ENCODE measurements around the gene ANKIB1.
"Not testable (repeated sequence)": the region's sequence is repeated elsewhere in the genome, so short reads cannot be mapped to it uniquely, and the experiment has no call there.

ANKIB1 gene, protein sequence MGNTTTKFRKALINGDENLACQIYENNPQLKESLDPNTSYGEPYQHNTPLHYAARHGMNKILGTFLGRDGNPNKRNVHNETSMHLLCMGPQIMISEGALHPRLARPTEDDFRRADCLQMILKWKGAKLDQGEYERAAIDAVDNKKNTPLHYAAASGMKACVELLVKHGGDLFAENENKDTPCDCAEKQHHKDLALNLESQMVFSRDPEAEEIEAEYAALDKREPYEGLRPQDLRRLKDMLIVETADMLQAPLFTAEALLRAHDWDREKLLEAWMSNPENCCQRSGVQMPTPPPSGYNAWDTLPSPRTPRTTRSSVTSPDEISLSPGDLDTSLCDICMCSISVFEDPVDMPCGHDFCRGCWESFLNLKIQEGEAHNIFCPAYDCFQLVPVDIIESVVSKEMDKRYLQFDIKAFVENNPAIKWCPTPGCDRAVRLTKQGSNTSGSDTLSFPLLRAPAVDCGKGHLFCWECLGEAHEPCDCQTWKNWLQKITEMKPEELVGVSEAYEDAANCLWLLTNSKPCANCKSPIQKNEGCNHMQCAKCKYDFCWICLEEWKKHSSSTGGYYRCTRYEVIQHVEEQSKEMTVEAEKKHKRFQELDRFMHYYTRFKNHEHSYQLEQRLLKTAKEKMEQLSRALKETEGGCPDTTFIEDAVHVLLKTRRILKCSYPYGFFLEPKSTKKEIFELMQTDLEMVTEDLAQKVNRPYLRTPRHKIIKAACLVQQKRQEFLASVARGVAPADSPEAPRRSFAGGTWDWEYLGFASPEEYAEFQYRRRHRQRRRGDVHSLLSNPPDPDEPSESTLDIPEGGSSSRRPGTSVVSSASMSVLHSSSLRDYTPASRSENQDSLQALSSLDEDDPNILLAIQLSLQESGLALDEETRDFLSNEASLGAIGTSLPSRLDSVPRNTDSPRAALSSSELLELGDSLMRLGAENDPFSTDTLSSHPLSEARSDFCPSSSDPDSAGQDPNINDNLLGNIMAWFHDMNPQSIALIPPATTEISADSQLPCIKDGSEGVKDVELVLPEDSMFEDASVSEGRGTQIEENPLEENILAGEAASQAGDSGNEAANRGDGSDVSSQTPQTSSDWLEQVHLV

DNA sequence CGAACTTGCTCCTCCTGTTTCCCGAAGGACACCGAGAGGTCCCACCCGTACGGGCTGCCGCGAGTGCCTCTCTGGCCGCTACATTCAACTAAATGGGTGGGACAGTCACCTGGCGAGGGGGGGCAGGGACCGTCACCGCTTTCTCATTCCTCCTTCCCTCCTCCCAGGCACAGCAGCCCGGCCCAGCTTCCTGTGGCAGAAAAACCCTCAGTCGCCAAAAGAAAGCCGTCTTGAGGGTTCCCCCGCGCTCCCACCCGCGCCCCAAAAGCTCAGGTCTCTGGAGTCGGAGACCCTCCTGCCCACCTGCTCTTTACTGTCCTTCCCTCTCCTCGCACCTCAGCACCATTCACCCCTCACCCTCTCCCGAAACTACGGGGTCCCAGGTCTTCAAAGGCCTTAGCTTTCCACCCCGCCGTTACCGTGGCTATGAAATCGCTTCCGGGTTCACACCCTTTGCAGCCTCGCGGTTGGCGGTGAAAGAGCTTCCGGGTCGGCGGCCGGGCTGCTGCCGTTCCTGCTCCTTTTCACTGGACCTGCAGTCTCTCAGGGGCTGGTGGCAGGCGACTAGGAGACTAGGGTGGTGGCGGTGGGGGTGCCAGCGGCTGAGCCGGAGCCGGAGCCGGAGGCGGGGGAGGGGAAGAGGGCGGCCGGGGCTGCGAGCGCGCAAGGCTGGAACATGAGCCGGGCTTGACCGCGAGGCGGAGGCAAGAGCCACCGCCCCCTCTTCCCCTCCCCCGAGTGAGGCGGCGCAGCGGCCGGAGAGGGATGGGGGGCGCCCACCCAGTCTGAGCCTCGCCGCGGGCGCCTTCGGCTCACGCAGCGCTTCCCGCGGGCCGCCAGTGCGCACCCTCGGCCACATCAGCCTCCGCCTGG, at the start of gene ANKIB1, which contains the start of gene KRIT1:
ANKIB1 (plus strand) TSS at position 488 of the 873 bp plus-strand sequence. CDS start 49,005 bp downstream, outside the sequence.
KRIT1 (minus strand) TSS at position 428 of the 873 bp plus-strand sequence. CDS start 3,779 bp downstream, outside the sequence.
- DNase-seq (ENCODE audit: low read depth), result peak; percentile 82

DNA sequence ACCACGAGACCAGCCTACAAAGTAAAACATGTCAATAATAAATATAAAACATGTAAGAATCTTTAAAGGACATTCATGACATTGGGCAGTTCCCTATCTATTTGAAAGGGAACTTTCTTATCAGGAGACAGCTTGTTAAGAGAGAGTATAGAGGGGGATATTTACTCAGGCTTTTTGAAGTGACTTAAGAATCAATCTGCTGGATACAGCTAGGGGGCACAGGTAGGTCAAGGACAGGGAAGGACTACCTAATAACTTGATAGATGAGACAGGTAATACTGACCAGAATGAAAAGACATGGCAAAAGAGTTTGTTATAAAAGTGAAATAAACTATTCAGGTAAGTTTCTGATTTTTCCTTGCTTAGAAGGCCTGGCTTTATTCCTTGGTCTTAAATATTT, 45.0 kb upstream of the ANKIB1 start:
- DNase-seq (ENCODE audit: low read depth), result no peak

DNA sequence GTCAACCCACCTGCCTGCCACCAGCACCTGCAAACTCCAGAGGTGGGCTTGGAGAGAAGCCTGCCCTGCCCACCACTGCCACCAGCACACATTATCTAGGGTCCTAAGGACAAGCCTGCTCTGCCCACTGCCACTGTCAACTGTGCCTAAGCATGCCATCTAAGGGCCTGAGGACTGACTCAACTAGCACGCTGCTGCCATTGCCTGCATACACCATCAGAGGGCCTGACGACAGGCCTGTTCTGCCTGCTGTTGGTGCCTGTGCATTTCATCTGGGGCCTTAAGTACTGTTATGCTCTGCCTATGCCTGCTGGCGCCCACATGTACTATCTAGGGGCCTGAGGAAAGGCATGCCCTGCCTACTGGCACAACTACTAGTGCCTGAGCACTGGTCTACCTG, 39.8 kb upstream of the ANKIB1 start:
- DNase-seq (ENCODE audit: low read depth), result no peak

DNA sequence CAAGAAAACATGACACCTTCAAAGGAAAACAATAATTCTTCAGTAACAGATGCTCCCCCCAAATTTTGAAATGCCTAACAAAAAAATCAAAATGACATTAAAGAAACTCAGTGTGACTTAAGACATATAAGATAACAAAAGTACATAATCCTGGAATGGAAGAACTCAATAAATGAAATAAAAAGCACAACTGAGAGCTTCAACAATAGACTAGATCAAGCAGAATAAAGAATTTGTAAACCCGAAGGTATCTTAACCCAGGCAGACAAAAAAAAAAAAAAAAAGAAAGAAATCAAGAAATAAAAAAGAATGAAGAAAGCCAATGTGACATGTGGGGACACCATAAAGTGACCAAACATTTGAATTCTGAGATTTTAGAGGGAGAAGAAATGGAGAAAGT, 39.1 kb upstream of the ANKIB1 start:
- DNase-seq (ENCODE audit: low read depth), result no peak

DNA sequence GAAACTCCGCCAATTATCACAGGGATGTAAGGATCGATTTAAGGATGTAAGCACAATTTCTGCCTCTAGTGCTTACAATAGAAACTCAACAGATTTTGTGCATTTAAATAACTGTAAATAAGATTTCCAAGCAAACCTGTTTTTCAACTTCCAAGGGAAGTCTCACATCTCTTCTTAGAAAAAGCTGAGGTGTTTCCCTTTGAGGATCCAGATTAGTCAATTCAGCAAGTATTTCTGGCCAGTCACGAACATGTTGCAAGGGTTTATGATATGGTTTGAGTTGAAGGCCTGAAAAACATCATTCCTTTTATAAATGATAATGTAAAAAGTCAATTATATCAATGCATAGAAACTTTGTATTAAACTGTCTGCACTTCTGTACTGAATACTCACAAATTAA, 24.0 kb upstream of the ANKIB1 start:
- DNase-seq (ENCODE audit: low read depth), result no peak

DNA sequence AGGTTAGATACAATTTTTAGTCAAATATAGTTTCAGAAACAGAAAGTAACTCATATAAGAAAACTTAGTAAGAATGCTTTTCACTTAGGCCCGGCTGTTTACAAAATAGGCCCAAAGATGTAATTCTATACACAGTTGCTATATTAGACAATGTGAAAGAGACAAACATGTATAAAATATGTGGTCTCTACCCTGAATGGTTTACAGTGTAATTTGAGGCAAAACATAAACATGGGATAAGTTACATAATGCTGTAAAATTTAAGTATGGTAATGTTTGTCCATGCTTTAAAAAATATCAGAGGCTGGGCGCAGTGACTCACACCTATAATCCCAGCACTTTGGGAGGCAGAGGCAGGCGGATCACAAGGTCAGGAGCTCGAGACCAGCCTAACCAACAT, 18.8 kb upstream of the ANKIB1 start:
- DNase-seq (ENCODE audit: low read depth), result no peak

DNA sequence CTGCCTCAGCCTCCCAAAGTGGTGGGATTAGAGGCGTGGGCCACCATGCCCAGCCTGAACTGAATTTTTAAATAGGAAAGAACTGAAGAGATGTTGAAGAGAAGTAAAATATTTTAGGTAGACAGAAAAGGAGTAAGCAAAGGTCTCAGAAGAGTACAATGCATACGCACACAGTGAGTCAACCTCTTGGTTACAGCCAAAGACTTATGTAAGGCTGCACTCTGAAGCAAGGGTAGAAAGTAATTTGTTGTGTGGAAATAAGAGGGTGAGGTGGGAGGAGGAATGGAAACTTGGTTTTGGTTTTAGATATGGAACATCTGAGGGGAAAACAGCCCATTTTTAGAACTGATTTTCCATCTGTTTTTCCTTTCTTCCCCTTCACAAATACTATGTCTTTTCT, 17.7 kb upstream of the ANKIB1 start:
- DNase-seq (ENCODE audit: low read depth), result no peak

DNA sequence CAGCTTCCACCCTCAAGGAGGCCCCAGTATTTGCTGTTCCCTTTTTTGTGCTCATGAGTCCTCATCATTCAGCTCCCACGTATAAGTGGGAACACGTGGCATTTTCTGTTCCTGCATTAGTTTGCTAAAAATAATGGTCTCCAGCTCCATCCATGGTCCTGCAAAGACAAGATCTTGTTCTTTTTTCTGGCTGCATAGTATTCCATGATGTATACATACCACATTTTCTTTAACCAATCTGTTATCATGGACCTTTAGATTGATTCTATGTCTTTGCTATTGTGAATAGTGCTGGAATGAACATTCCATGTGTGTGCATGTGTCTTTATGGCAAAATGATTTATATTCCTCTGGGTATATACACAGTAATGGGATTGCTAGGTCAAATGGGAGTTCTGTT, 17.0 kb upstream of the ANKIB1 start:
- DNase-seq (ENCODE audit: low read depth), result no peak

DNA sequence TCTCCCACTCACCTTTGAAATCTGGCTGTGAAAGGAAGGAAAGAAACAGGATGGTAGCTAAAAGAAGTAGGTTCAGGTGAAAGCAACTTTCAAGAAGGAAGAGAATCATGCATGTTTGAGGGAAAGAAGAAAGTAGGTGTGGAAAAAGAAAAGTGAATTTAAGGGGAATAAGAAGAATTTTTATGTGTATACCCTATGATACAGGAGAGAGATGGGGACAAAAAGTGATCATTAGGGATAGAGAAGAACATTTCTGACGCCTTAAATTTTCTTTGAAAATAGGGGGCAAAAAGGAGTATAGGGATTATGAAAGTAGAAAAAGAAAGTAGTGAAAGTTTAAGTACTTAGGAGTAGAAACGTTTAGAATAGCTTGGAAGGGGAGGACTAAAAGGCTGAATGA, 15.2 kb upstream of the ANKIB1 start:
- DNase-seq (ENCODE audit: low read depth), result no peak

DNA sequence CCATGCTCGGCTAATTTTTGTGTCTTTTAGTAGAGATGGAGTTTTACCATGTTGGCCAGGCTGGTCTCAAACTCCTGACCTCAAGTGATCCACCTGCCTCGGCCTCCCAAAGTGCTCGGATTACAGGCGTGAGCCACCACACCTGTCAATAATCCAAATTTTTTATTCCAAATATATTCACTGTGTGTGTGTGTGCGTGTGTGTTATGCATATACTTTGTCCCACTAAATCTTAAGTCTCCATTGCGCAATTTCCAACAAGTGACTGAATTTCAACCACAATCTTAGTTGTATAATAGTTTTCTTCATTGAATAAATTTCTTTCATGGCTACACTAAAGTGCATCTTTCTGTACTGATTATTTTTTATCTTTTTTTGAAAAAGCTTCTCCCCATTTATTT, 2.8 kb upstream of the ANKIB1 start:
- DNase-seq (ENCODE audit: low read depth), result no peak

DNA sequence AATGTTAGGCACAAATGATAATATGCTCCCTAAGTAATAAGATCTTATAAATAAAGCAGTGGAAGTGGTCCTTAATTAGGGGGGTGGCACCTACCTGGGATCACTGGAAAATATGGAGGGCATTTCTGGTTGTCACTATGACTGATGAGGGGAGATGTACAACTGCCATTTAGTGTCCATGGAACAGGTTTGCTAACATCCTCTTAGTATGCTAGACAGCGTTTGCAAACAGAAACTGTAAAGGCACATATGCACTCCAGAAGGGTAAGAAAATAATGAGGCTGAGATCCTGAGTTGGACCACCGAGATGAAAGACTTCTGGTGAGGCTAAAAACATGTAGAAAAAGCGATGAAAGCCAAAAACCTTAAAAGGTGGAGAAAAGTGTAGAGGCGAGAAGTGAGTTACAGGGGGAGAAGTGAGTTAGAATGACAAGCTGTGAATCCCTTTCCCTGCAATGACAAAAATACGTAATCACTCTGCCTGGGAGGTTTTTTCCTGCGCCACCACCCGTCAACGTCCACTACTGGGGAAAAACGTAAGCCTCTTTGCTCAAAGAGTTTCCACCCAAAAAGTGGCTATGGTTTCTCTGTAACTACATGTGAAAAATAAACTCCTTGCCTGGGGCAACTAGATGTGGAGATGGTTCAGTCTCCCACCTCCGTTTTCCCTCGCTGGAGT, 827 bp upstream of the ANKIB1 start:
- peak; percentile 5 for DNase-seq (ENCODE audit: low read depth)

DNA sequence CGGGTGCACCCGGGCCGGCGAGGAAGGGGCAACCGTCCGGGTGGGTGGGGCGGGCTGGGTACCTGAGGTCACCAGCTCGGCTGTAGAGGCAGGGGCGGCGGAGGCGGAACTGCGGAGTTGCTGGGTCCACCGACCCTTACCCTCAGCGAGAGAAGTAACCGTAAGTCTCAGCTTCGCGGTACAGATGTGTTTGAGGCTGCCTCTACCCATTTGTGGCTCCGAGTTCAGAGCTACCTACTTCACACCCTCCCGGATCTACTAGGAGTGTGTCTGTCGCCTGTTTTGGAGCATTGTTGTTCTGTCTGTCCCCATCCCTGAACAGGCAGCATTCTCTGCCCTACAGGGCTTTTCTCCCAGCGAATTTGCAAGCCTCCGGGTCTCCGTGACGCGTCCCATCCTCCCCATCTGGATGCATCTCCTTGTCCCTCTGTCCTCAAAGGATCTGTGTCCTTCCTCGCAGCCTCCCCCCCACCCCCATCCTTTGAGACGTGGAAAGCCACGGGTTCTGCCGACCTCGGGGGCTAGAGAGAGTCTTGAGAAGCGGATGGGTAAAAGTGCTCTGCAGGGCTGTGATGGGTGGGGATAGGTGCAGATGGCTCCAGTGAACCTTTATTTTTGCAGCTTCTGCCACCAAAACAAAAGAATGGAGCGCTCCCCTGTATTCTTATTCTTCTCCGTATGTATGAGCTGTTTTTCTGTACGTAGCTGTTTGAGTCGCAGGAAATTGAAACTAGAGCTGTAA, 757 bp downstream of the ANKIB1 start:
- no peak for DNase-seq (ENCODE audit: low read depth)

DNA sequence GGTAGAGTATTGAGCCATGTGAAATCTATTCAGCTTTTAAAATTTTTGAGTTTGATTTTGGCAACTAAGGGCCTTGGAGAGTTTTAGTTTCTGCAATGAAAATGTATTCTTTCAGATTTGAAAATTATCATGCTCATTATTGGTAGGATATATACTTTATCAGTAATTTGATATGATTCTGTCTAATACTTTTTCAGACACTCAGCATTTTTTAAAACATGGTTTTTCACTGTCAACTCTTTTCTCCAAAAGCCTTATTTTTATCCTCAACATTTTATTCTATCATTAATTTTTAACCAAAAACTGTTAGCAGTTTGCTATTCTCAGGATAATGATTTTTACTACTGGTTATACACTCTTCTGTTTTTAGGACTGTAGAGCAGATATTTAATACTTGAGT, 4.8 kb downstream of the ANKIB1 start:
- no peak for DNase-seq (ENCODE audit: low read depth)

DNA sequence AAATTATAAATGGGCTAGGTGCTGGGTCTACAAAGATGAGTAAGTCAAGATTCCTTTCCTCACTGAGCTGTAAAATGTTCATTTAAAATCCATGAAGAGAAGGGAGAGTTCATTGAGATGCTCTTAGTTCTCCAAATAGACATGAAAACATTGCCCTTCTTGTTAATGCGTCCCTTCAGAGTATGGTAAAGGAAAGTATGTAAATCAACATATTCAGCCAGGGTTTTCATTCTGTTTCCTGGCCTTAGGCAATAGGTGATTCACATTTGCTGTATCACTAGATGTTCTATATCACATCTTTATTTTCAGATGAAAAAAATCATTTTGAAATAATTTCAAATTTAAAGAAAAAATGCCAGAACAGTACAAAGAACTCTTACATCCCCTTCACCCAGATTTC, 5.4 kb downstream of the ANKIB1 start:
- DNase-seq (ENCODE audit: low read depth), result no peak

DNA sequence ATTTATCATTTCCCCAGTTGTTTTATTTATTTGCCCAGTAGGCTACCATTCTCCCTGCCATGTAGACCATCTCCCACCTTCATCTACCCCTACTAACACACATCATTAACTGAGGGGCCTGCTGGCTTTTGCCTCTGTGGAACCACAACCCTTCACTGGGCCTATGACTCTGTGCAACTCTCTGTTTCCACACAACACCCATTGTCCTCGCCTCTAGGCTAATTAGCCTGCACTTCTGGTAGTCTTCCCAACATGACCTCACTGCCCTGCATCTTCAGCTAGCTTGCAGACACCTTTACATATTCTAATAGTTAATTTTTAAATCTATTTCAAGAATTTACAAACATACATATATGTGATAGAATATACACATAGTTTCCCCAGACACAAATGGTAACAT, 7.5 kb downstream of the ANKIB1 start:
- no peak for DNase-seq (ENCODE audit: low read depth)

DNA sequence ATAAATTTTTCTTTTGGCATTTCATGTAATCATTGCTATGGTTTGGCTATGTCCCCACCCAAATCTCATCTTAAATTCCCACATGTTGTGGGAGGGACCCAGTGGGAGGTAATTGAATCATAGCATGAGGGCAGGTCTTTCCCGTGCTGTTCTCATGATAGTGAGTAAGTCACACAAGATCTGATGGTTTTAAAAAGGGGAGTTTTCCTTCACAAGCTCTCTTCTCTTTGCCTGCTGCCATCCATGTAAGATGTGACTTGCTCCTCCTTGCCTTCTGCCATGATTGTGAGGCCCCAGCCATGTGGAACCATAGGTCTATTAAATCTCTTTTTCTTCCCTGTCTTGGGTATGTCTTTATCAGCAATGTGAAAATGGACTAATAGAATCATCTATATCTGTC, 9.0 kb downstream of the ANKIB1 start:
- DNase-seq (ENCODE audit: low read depth), result not testable (repeated sequence)

DNA sequence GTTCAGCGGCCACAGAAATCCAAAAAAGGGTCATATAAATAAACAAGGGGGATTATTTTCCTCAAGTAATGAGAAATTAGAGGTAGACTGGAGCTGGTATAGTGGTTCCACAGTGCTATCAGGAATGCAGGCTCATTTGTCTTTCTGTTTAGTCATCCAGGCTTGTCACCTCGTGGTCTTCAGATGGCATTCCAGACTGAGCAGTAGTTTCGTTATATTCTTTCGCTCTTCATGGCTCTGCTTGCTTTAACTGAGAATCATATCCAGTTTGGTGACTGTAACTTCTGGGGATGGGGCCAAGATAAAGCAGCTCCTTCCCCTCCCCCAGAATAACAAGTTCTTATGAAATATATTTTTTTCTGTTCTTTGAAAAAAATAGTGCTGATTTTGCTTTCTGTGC, 9.5 kb downstream of the ANKIB1 start:
- DNase-seq (ENCODE audit: low read depth), result no peak

DNA sequence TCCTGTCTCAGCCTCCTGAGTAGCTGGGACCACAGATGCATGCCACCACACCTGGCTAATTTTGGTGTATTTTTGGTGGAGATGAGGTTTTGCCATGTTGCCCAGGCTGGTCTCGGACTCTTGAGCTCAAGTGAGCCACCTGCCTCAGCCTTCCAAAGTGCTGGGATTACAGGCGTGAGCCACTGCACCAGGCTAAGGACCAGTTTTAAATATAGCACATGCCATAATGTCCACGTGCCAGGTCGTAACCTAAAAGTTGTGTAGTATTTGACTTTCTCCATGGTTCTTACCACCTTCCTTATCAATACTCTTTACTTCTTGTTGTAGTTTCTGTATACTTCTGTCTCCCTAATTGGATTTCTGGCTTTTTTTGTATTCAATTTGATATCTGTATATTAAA, 13.3 kb downstream of the ANKIB1 start:
- no peak for DNase-seq (ENCODE audit: low read depth)

DNA sequence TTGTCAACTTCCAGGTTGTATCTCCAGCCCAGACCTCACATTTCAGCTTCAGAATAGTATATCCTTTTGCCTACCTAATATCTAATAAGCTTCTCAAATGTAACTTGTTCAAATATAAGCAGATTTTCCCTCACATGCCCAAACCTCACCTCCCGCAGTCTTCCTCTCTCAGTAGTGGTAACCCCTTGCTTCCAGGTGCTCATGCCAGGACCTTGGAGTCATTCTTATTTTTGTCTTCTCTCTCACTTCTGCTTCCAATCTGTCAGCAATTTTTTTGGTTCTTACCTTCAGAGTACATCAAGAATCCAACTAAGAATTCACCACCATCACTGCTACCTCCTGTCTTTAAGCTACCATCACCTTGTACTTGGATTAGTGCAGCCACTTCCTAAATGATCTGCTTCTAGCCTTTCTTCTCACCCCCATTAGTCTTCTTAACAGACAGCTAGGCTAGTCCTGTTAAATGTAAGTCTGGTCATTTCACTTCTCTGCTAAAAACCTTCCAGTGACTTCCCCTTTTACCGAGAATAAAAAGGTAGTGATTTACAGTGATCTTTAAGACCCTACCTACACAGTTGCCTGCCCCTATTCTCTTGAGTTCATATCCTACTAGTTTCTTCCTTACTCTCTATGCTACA, 14.0 kb downstream of the ANKIB1 start:
- DNase-seq (ENCODE audit: low read depth), result no peak

DNA sequence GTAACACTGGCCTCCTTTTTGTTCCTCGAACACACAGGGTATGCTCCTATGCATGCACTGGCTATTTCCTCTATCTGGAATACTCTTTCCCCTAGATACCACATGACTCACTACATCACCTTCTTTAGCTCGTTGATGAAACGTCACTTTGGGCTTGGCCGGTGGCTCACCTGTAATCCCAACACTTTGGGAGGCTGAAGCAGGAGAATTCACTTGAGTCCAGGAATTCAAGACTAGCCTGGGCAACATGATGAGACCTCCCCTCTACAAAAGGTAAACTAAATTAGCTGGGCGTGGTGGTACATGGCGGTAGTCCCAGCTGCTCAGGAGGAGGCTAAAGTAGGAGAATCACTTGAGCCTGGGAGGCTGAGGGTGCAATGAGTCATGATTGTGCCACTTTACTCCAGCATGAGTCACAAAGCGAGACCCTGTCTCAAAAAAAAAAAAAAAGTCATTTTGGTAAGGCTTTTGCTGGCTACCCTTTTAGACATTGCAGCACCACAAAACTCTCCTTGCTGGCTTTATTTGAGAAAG, 14.5 kb downstream of the ANKIB1 start:
- no peak for DNase-seq (ENCODE audit: low read depth)

All from stimulated activated CD8-positive, alpha-beta memory T cell treated with anti-CD3 and anti-CD28 coated beads, Interleukin-12 subunit alpha, Interleukin-12 subunit beta, amount 100 ng/mL, for 1 hour (primary cell).